Measurements from ENCODE around the gene TLN1. TPM values are rescaled to one million over a fixed set of nuclear protein-coding genes. Genes with fewer than 3 reads are reported as not detected.

Gene TLN1
- total RNA-seq, 1 donor from 2014 or later: 245 TPM

- Histone ChIP-seq H3K27me3 (ENCODE audit: control insufficient read depth, insufficient read depth, low read length) (no peaks in the 10 kb centered on the region), H3K4me3 (ENCODE audit: low read depth, low read length) (peak overlapping the region; percentile 46), H3K36me3 (ENCODE audit: control insufficient read depth, insufficient read depth, low read length) (peaks cover 2% of the 10 kb centered on the region)
- DNase-seq (ENCODE audit: low read depth): no peak
- no peak for TF ChIP-seq CTCF (IDR thresholded peaks at IDR 0.05; ENCODE audit: insufficient read depth, low read length, poor library complexity, severe bottlenecking)
Observed at GRCh38 chr9:35656831-35657545, 75.0 kb downstream of the TLN1 start.

GRCh38 chr9:35656348-35656747 lies 75.6 kb downstream of the TLN1 start:
- no peak overlapping the region for H3K4me3 ChIP-seq (ENCODE audit: low read depth, low read length)
- no peaks in the 10 kb centered on the region for H3K27me3 ChIP-seq (ENCODE audit: control insufficient read depth, insufficient read depth, low read length)
- DNase-seq (ENCODE audit: low read depth): no peak
- H3K36me3 ChIP-seq (ENCODE audit: control insufficient read depth, insufficient read depth, low read length): peaks cover 2% of the 10 kb centered on the region
- no peak for TF ChIP-seq CTCF (IDR thresholded peaks at IDR 0.05; ENCODE audit: insufficient read depth, low read length, poor library complexity, severe bottlenecking)

DNA sequence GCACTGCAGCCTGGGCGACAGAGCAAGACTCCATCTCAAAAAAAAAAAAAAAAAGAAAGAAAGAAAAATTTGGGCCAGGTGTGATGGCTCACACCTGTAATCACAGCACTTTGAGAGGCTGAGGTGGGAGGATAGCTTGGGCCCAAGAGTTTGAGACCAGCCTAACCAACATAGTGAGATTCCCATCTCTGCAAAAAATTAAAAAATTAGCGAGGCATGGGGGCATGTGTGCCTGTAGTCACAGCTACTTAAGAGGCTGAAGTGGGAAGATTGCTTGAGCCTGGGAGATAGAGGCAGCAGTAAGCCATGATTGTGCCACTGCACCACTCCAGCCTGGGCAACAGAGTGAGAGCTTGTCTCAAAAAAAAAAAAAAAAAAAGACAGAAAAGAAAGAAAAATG lies 78.4 kb downstream of the TLN1 start:
- Histone ChIP-seq H3K27me3 (ENCODE audit: control insufficient read depth, insufficient read depth, low read length) (no peaks in the 10 kb centered on the region), H3K36me3 (ENCODE audit: control insufficient read depth, insufficient read depth, low read length) (no peaks in the 10 kb centered on the region), H3K4me3 (ENCODE audit: low read depth, low read length) (no peak overlapping the region)
- no peak for TF ChIP-seq CTCF (IDR thresholded peaks at IDR 0.05; ENCODE audit: insufficient read depth, low read length, poor library complexity, severe bottlenecking)
- DNase-seq (ENCODE audit: low read depth): no peak

- no peak overlapping the region for H3K4me3 ChIP-seq (ENCODE audit: low read depth, low read length)
- no peak for DNase-seq (ENCODE audit: low read depth)
- TF ChIP-seq CTCF (IDR thresholded peaks at IDR 0.05; ENCODE audit: insufficient read depth, low read length, poor library complexity, severe bottlenecking): no peak
- no peaks in the 10 kb centered on the region for H3K36me3 ChIP-seq (ENCODE audit: control insufficient read depth, insufficient read depth, low read length)
- H3K27me3 ChIP-seq (ENCODE audit: control insufficient read depth, insufficient read depth, low read length): no peaks in the 10 kb centered on the region
Observed at GRCh38 chr9:35652829-35653209, 79.2 kb downstream of the TLN1 start.

GRCh38 chr9:35651956-35652828 lies 79.8 kb downstream of the TLN1 start:
- Histone ChIP-seq H3K27me3 (ENCODE audit: control insufficient read depth, insufficient read depth, low read length) (no peaks in the 10 kb centered on the region), H3K4me3 (ENCODE audit: low read depth, low read length) (no peak overlapping the region), H3K36me3 (ENCODE audit: control insufficient read depth, insufficient read depth, low read length) (no peaks in the 10 kb centered on the region)
- DNase-seq (ENCODE audit: low read depth): no peak
- no peak for TF ChIP-seq CTCF (IDR thresholded peaks at IDR 0.05; ENCODE audit: insufficient read depth, low read length, poor library complexity, severe bottlenecking)
